Fibroblast of the conjunctiva (primary cell): ENCODE results near the gene CHD6.

Experiments used
- DNase-seq: peaks from one replicate; pipeline ENCODE4 v3.0.0-alpha.2; 2010; ENCODE audit warnings: low read depth

The CHD6 gene

DNA sequence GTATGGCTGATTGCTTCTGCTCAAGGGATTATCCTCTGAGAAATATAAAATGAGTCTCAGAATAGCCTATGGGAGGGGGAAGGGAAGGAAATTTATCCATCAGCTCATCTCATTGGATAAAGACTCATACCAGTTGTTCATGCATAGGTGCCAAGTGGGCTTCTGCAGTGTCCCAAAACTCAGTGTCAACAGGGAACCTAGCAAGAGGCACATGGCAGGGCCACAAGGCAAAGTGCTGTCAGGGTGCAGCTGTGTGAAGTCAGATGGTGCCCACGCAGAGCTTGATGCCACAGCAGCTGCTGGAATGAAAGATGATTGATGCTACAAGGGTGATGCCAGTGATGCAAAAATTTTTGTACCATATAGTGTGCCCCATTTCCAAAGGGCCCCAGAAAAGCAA, 3.2 kb upstream of the CHD6 start:
- no peak for DNase-seq

DNA sequence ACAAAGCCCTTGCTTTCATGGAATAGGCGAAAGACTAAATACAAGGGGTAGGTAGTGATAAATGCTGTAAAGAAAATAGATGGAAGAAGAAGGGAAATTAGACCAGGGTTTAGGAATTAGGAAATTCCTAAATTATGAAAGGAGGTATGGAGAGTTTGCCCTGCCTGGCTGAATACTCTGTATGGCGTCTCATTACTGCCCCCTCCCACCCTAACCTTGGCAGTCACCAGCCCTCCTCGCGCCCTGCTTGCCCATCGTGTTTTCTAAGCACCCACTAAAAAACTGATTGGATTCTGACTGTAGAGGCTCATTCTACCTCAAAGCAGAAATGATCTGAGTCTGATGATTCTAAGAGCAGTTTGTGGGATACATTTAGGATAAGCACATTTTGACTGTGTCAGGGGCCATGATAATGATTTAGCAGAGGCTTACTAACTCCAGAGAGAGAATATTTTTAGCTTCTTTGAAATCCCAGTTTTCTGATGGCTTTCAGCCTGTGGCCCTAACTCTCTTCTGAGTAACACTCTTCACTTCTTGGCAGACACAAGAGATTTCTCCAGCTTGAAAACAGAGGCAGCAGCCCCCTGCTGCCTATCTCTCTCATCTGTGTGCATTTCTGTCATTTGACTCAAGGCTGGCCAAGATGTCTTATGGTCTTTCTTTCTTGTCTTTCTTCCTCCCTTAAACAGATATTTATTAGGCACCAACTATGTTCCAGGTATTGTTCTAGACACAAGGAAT, 1.4 kb upstream of the CHD6 start:
- DNase-seq: no peak

DNA sequence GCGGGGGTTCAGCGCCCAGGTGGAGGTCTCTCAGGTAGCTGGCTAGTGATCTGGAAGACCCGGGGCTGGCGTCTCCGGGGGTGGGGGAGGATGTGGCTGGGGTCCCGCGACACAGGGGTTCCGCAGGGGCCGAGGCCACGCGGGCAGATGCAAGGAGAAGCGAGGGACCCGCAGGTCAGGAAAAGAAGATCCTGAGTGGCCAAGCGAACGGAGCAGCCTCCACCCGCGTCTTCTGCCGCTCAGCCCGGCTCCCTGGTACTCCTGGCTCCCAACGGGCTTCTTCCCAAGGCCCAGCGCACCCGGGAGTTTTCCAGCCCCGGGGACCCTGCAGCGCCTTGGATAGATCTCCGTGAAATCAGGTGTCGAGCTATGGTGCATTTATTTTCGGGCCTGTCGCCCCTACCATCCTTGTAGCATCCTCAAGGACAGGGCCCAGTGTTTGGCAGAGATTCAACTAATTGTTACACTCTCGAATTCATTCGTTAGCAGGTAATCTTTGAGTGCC, 682 bp upstream of the CHD6 start:
- DNase-seq: no peak

DNA sequence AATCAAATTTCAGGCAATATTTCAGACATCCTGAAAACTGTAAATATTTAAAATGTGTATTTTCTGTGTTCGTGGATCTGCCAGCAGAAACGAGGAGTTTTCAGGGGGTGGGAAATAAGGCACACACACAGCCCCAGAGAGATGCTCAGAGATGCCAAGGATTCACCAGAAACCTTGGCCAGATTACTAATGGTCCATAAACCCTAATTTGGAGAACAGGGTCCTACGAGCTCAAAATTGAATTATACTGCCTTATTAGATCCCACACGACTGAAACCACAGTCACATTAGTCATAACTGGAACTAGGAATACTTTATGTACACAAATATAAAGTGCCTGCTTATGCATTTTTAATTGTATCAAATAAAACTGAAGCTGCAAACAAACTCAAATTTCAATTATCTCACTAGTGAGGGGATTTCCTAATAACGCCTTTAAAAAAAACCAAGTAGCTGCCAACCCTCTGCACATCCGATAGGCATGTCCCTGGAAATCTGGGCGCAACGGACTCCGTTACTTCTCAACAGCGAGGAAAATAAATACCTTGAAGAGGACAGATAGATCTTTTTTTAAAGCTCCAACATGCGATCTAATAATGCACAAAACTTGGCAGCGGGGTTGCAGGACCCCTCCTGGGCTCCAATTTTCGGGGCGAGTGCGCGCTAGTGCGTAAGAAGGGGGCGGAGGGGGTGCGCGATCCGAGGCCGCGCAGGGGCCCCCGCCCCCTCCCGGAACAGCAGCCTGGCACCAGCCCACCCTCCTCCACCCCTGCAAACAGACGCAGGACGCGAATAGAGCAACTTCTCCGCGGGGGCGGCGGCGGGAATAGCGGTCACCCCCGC, 897 bp downstream of the CHD6 start:
- no peak for DNase-seq

DNA sequence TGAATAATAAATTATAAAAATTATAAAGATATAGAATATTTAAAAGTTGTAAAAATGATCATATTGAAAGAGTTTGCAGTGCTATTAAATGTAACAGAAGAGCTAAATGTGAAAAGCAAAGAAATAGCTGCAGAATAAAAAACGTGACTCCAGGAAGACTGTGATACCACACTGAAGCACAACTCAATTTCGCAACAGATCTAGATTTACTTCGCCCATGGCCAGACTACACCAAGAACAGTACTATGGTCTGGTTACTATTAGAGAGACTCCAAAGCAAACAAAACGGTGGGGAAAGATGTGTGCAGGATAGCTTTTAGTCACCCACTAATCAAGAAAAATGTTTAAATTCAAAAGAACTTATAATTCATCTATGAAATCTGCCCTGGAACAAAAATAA, 1.9 kb downstream of the CHD6 start:
- peak; percentile 34 for DNase-seq

DNA sequence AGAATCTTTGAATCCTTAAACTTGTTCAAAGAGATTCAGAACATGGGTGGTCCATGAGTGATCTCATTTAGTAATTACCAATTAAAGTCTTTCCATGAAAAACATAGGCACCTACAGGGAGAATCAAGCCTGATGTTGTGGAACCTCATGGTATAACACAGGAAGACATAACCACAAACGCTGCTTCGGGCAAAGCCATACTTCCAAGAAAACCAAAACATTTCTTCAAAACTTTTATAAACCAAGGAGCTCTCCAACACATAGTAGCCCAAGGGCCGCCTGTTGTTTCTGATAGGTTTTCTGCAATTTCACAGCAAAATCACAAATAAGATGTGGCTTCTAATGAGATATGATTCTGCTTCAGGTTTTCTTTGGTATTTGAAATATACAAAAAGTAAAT, 2.5 kb downstream of the CHD6 start:
- no peak for DNase-seq

DNA sequence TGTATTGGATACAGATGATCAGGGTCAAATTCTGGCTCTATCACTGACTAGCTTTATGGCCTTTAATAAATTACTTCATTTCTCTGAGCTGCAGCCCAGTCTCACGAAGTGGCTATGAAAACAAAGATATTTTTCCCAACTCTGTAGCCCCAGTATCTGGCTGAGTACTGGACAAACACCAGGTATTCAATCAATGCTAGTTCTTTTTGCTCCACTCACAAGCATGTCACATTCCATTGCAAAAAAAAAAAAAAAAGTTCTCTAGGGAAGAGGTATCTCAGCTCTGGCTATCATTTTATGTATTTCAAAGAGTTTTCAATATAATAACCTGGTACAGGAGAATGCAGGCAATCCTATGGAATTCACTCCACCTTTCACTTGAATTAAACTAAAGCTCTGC, 3.1 kb downstream of the CHD6 start:
- no peak for DNase-seq

DNA sequence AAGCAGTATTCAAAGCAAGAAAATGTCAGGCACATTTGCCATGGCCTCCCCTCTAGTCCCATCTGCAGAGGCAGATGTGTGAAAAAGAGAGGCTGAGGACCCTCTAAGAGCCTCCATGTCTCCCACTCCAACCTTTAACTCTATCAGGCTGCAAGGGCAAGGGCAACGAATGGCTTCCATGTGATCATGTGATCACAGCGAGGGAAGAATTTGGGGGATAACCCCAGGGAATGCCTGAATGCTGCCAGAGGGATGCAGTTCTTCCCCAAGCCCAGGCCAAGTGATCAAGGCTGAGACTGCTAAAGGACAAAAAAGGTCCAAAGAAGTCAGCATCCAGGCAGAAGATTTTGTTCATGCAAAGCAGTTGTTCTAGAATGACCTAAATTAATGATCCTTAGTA, 4.9 kb downstream of the CHD6 start:
- no peak for DNase-seq

DNA sequence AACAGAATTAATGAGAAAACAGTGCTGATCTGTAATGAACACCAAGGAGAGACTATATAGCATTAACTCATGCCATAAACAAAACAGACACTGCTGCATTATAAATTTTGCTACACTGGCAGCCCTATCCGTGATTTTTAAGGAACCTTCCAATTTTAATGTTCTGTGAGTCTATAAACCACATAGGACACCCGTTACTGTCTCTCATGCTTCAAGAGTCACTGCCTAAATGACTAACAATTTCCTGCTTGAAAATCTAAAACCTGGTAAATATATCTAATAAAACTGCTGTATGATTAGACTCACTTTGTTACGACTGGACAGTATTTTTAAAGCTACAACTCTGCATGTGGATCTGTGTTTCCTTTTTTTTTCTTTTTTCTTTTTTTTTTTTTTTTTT, 8.7 kb downstream of the CHD6 start:
- DNase-seq: no peak

DNA sequence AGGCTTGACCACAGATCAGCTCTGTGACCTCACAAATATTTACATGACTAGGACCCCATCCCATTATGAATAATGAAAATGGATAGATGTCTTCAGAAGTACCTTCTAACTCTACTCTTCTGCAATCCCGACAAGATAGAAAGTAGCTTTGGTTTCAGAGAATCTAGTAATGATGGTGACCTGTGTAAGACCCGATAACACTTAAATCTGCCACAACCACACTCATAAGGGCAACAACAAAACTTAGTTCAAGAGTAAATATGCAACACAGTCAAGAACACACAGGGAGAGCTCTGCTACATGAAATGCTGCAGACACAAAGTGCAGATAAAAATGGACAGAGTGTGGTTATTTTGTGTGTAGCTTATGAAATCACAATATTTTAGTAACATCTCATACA, 9.6 kb downstream of the CHD6 start:
- no peak for DNase-seq

DNA sequence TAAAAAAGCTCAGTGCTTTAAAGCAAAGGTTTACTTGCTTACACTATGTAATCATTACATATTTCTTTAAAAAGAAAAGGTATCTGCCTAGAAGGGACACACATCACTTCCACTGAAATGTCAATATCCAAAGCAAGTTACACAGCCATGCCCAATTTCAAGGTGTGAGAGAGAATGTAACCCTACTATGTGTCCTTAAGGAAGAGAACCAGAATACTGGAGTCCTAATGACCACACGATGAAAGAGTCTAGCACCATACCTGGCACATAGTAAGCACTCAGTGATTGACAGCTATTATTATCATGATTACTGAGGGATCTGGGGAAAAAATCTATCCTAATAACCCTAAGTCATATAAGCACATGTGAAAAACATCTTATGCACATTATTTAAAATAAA, 10.4 kb downstream of the CHD6 start:
- no peak for DNase-seq

DNA sequence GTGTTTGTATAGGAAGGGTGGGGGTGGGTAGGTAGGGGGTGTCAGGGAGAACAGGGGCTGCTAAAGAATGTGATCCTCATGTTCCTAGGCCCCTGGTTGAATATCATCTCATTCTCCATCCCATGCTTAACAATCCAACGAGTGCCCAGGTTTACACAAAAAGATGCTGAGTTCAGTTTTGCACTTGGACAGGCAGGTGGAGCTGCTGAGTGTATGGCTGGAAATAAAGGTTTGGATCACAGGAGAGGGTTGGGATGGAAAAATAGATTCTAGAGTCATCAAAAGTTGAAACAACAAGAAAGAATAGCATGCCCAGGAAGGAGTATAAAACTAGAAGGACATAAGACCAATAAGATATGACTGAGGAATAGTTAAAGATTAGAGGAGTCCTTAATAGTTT, 14.2 kb downstream of the CHD6 start:
- DNase-seq: no peak

DNA sequence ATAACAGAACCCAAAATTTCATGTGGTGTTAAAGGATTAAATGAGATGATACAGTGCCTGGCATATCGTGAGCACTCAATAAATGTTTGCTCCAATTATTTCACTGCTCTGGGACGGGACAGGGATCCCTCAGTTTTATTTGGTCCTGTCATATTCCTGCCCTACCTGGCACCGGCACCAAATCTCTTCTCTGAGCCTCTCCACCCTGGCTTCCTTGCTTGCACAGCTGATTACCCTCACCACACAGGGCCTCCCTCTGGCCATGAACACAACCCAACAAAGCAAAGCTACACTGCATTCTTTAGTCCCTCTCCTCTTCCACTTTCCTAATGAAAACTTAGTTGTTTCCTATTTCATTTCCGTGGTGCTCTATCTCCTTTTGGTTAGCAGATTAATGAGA, 16.4 kb downstream of the CHD6 start:
- DNase-seq: no peak

DNA sequence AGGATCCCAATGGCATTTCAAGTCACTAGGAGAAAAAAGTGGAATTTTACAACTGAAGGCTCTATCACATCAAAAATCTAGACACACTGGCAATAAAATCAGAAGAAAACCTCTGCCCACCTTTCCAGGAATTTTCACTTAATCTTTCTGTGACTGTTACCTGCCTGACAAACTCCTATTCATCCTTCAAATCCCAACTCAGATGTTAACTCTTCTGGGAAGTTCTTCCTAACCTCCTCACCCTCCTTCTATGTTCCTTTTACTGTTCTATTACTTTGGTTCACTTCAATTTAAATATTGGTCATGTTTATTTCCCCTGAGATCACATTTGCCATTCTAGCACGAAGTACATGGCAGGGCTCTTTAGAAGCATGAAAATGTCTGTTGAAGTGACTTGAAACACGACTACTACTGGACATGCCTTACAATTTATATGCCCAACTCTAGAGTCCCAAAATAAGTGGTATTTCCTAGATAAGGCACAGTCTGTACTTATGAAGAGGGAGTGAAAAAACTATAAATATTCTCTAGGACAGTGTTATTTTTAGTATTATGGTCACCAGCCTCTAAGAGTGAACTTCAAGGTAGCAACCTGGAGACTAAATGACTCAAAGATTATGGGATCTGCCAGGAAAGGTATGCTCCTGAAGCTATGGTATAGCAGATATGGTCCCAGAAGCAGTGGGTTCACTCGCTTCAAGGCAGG, 17.1 kb downstream of the CHD6 start:
- DNase-seq: no peak

DNA sequence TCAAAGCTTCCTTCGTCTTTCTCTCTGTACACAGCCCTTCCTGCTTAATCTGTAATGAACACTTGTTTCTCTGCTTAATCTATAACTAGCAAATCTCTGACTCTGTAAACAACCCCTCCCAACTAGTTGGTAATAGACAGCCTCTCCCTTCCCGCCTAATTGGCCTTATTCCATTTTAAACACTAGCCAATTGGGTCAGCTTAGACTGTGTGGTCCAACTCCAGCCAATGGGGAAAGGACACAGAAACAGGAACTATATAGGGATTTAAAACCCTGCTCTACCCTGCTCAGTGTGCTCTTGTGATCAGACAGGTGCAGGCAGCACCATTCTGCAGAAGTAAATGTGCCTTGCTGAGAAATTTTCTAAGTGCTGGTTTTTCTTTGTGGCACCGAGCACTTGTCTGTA, 18.5 kb downstream of the CHD6 start:
- no peak for DNase-seq

DNA sequence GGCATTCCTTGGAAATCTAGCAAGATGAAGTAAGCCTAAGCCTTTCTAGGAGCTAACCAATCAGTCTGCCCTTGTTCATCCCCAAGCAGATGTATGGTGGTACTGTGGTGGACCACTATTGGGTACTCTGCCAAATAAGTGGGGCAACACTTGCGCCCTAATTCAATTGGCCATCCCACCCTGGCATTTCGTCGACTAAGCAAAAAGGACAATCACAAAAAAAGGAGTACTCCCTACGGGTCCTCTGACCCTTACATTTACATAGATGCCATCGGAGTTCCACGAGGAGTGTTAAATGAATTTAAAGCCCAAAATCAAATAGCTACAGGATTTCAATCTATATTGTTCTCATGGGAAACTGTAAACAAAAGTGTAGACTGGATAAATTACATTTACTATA, 19.5 kb downstream of the CHD6 start:
- DNase-seq: no peak

DNA sequence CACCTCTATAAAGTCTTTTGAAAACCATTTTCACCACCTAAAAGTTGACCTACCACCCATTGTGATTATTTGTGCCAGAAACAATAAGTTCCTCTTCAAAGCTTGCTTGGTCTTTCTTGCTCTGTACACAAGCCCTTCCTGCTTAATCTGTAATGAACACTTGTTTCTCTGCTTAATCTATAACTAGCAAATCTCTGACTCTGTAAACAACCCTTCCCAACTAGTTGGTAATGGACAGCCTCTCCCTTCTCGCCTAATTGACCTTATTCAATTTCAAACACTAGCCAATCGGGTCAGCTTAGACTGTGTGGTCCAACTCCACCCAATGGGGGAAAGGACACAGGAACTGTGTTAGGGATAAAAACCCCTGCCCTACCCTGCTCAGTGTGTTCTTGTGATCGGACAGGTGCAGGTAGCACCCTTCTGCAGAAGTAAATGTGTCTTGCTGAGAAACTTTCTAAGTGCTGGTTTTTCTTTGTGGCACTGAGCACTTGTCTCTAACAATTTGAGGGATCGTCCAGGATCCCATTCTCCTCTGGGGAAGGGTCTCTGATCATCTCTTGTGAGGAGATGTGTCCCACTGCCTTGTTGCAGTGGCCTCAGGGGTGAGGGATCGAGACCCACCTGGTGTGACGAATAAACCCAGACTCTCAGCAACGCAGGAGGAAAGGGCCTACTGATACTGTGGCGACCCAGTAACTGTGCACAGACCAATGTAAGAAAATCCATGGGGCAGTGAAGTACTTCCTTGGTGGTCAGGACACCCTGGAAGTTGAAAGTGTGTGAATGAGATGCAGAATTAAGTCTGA, 23.5 kb downstream of the CHD6 start:
- no peak for DNase-seq

DNA sequence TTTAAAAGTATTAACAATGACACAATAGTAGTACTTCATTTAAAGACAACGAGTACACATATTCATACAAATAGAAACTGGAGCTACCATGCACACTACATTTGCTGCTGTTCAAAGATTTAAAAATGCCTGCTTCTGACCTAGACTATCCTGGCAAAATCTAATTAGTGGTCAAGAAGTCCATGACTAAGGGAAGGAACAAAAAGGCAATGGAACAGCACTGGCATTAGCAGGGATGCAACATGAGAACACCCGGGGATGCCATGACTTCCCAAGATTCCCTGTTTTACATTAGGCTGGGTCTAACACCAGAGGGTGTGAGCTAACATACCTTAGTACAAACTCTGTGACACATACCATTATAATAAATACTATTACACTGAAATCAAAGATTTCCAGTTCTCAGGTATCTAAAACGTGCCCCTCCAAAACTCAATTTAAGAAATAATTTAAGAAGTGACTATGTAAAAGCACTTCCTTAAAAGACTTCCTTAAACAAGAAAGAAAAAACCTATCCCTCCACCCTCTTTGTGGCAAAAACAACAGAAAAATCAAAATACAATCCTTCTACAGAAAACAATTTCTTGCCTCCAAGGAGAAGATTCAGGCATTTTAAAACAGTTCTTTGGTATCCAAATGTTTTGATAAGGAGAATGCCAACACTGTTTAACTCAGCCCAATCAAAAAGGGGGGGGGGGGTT, 25.5 kb downstream of the CHD6 start:
- DNase-seq: no peak

DNA sequence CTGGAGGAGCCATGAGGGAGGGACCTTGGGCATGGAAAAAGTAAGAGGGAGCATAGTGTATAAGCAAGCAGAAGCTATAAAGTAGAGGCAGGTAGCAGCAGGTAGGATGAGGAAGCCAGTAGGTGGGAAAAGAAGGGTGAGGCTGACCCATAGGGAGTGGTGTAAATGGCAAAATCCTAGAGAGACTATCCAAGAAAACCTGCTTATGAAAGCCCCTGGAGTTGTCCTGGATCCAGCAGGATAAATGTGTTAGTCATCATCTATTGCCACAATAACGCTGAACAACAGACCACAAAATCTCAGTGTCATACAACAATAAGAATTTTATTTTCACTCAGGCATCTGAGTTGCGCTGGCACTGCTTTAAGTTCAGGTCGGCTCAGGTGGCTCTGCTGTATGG, 30.2 kb downstream of the CHD6 start:
- DNase-seq: no peak

DNA sequence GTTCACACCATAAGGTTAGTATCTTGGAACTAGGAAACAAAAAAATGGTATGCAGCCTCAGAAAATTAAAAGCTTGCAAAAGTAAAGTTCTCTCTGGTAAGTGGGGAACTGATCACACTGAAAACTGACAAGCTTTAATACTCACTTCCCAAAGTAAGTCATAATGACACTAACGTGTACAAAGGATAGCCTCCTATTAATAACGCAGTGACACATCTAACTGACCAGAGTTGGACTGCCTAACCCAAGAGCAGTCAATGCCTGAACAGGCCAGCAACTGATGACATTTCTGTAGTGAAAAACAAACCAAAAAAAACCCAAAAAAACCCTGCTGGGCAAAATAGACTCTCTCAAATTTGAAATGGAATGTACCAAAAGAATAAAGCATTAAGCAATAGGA, 30.7 kb downstream of the CHD6 start:
- no peak for DNase-seq

DNA sequence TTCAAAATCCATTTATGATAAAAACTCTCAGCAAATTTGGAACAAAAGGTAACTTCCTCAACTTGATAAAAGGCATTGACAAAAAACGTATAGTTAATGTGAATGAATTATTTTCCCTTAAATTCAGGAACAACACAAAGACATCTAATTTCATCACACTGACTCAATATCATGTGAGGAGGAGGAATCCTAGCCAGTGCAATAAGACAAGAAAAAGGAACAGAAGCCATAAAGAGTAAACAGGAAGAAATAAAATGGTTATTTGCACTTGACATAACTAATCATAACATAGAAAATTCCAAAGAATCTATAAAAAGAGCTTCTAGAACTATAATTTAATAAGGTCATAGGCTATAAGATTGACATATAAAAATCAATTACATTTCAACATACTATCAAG, 31.4 kb downstream of the CHD6 start:
- no peak for DNase-seq
